Ovary (tissue), 9 donors: Measurements from ENCODE around the gene LBH. TPM values are rescaled to one million over a fixed set of nuclear protein-coding genes. Genes with fewer than 3 reads are reported as not detected.

Experiments used
- DNase-seq, 5 donors: peaks; one replicate each; pipeline ENCODE4 v3.0.0-alpha.2; 2019 to 2020
- H3K27ac ChIP-seq, 2 donors: fragments of 200-600 bp; one replicate each; pipeline versions ENCODE4 v1.5.1 to v1.8.0; 2019 to 2022
- H3K27me3 ChIP-seq: fragments of 200-600 bp; one replicate; pipeline ENCODE4 v1.8.0; 2022
- H3K36me3 ChIP-seq: fragments of 200-600 bp; sonication (generic); one replicate; pipeline ENCODE4 v1.5.1; 2019
- H3K4me1 ChIP-seq: one replicate; pipeline ENCODE4 v1.8.1; 2013; ENCODE audit warnings: mild to moderate bottlenecking, moderate library complexity; ENCODE audit not compliant: insufficient read depth
- H3K4me3 ChIP-seq: fragments of 200-600 bp; sonication (generic); one replicate; pipeline ENCODE4 v1.5.1; 2017
- H3K9me3 ChIP-seq, 2 donors: fragments of 200-600 bp in 1 of 2; sonication (generic) in 1 of 2; one replicate each; pipeline versions ENCODE4 v1.5.1 to v1.8.1; 2013 to 2019; ENCODE audit warnings: mild to moderate bottlenecking in 1 of 2, moderate library complexity in 1 of 2
- EP300 ChIP-seq: sonication (generic); formaldehyde crosslinking; IDR thresholded peaks from one replicate; pipeline ENCODE4 v1.6.1; 2017; ENCODE audit warnings: antibody characterized with exemption
- POLR2A ChIP-seq: fragments of 450-650 bp; IDR thresholded peaks from one replicate; pipeline ENCODE4 v1.6.1; 2017; ENCODE audit warnings: antibody characterized with exemption, mild to moderate bottlenecking, moderate library complexity
- WGBS, 3 donors: extraction: QIAGEN DNeasy Blood & Tissue Kit in 1 of 3; methylation state at CpG; one replicate each; pipeline versions ENCODE4 v1.1.5 to v1.1.7; 2013 to 2017; 5-methylcytosine and 5-hydroxymethylcytosine counted together
- intact Hi-C, 4 donors: fragments of 100-400 bp; cut with DNase I; formaldehyde crosslinking; loops; one replicate each; pipeline versions ENCODE4 v1.11.0 to v1.15.1; 2022 to 2023
- polyA plus RNA-seq, 2 donors: library from polyadenylated mRNA; stranded (reverse); fragments of 200-250 nt in 1 of 2; fragments of 350-450 nt in 1 of 2; fragmentation: Illumina TruSeq in 1 of 2; extraction: RNeasy Lipid Tissue Mini Kit (QIAGEN cat#74804) in 1 of 2; gene quantifications; one replicate each; pipeline ENCODE4 v1.2.3, GENCODE V29; 2013 to 2014
- total RNA-seq, 7 donors: library from RNA; depleted of rRNA in 2 of 7; stranded (reverse); fragments of >200 nt in 2 of 7; fragmentation: NEBNext Ultra II Directional in 3 of 7; extraction: Animal tissue kit (Norgen Biotek cat#: 25700) in 3 of 7; gene quantifications; one replicate each; pipeline versions ENCODE4 v1.1.0 to v1.2.4, GENCODE V29; 2016 to 2023
- TF ChIP-seq, protein P1 (sequence below), 3 donors: fragments of 450-650 bp in 2 of 3; fragments of 200-600 bp in 1 of 3; IDR thresholded peaks; one replicate each; pipeline versions ENCODE4 v1.5.1 to v1.8.0; 2016 to 2022; ENCODE audit warnings: antibody characterized with exemption in 3 of 3, mild to moderate bottlenecking in 1 of 3
- donor health status: DM: no; HTN: no; CAD: no; lungs with moderate emphysema.
- donor health status: DM: no; HTN: no; CAD: no.
- donor health status: Bipolar disorder and iron deficiency.
- donor health status: DM: yes; HTN: yes; CAD: no.
- donor health status: DM: no; HTN: no; CAD: no.
- donor health status: DM: yes; HTN: yes; CAD: no.

LBH gene
- total and polyA plus RNA-seq, 9 donors: 50.4 to 260 (median 110) TPM

DNA sequence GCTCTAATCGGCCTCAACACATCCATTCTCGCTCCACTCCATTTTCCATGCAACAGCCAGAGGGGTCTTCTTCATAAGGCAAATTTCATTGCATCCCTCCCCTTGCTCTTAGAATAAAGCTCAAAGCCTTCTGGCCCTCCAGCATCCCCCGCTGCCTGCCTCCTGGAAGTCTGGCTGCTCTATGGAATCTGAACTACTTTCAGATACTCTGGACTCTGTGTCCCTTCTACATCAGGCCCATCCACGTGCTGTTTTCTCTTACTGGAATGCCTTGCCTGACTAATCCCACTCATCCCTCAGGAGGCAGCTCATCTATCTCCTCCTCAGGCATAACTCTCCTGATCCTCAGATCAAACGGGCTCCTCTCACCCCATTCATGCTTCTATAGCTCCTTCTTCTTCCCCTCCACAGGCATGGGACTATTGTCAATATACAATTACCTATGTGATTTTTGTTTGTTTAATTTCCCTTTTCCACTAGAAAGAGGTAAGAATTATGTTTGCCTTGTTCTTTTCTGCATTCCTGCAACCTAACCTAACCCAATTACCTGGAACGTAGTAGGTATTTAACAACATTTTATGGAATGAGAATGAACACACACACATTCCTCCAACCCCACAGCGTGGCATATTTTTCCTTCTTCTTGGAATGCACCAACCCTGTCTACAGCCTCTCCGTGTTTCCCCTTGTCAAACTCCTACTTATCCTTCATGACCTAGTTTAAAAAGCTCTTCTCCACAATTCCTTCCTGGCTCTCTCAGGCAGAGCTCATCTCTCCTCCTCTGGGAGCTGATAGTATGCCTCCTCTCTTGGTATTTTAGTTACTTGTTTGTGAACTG lies 49.5 kb downstream of the LBH start:
- DNase-seq: no peak
- intact Hi-C loops: no loop called here
- no peaks in the 10 kb centered on the region for H3K27me3 ChIP-seq
- H3K36me3 ChIP-seq: no peaks in the 10 kb centered on the region
- no peak for TF ChIP-seq POLR2A
- TF ChIP-seq, protein P1, sequence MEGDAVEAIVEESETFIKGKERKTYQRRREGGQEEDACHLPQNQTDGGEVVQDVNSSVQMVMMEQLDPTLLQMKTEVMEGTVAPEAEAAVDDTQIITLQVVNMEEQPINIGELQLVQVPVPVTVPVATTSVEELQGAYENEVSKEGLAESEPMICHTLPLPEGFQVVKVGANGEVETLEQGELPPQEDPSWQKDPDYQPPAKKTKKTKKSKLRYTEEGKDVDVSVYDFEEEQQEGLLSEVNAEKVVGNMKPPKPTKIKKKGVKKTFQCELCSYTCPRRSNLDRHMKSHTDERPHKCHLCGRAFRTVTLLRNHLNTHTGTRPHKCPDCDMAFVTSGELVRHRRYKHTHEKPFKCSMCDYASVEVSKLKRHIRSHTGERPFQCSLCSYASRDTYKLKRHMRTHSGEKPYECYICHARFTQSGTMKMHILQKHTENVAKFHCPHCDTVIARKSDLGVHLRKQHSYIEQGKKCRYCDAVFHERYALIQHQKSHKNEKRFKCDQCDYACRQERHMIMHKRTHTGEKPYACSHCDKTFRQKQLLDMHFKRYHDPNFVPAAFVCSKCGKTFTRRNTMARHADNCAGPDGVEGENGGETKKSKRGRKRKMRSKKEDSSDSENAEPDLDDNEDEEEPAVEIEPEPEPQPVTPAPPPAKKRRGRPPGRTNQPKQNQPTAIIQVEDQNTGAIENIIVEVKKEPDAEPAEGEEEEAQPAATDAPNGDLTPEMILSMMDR (IDR thresholded peaks at IDR 0.05): no peak
- no peak for TF ChIP-seq EP300
- WGBS, 3 donors: 69 to 82% (median 73%) methylated on average over 8 of the region's 8 CpGs
- no peak overlapping the region for H3K27ac ChIP-seq
- H3K4me1 ChIP-seq: no peaks in the 10 kb centered on the region
- H3K4me3 ChIP-seq: no peak overlapping the region
- no peaks in the 10 kb centered on the region for H3K9me3 ChIP-seq

GRCh38 chr2:30282081-30282480 lies 50.7 kb downstream of the LBH start:
- DNase-seq: no peak
- Histone ChIP-seq H3K9me3 (no peaks in the 10 kb centered on the region), H3K4me1 (no peaks in the 10 kb centered on the region), H3K27me3 (no peaks in the 10 kb centered on the region), H3K4me3 (no peak overlapping the region), H3K27ac (no peak overlapping the region), H3K36me3 (no peaks in the 10 kb centered on the region)
- TF ChIP-seq, protein P1 (IDR thresholded peaks at IDR 0.05): no peak
- TF ChIP-seq EP300: no peak
- no peak for TF ChIP-seq POLR2A
- intact Hi-C loops: no loop called here
- WGBS, 3 donors: 82 to 90% (median 84%) methylated on average over 6 of the region's 6 CpGs

GRCh38 chr2:30282721-30283120 lies 51.4 kb downstream of the LBH start:
- Histone ChIP-seq H3K27ac (no peak overlapping the region), H3K9me3 (no peaks in the 10 kb centered on the region), H3K27me3 (no peaks in the 10 kb centered on the region), H3K4me3 (no peak overlapping the region), H3K4me1 (no peaks in the 10 kb centered on the region), H3K36me3 (no peaks in the 10 kb centered on the region)
- intact Hi-C loops: no loop called here
- TF ChIP-seq, protein P1 (IDR thresholded peaks at IDR 0.05): no peak
- no peak for TF ChIP-seq POLR2A
- TF ChIP-seq EP300: no peak
- WGBS, 3 donors: 98 to 100% (median 99%) methylated on average over 4 of the region's 4 CpGs
- DNase-seq: no peak

GRCh38 chr2:30283931-30284565 lies 52.7 kb downstream of the LBH start:
- H3K27ac ChIP-seq: no peak overlapping the region
- no peak overlapping the region for H3K4me3 ChIP-seq
- no peaks in the 10 kb centered on the region for H3K9me3 ChIP-seq
- H3K36me3 ChIP-seq: no peaks in the 10 kb centered on the region
- no peak for TF ChIP-seq POLR2A
- TF ChIP-seq, protein P1 (IDR thresholded peaks at IDR 0.05): no peak
- TF ChIP-seq EP300: no peak
- intact Hi-C loops: no loop called here
- 80 to 87% (median 82%) methylated on average over 14 of the region's 14 CpGs for WGBS, 3 donors
- H3K27me3 ChIP-seq: no peaks in the 10 kb centered on the region
- peaks cover 1% of the 10 kb centered on the region for H3K4me1 ChIP-seq
- DNase-seq: no peak
